ENCODE results near the gene CSPG4. TPM values are rescaled to one million over a fixed set of nuclear protein-coding genes. Genes with fewer than 3 reads are reported as not detected.
"Not testable (repeated sequence)": the region's sequence is repeated elsewhere in the genome, so short reads cannot be mapped to it uniquely, and the experiment has no call there.

The CSPG4 gene
- total and polyA plus RNA-seq, 2 donors = 30.6 to 63.8 TPM

DNA sequence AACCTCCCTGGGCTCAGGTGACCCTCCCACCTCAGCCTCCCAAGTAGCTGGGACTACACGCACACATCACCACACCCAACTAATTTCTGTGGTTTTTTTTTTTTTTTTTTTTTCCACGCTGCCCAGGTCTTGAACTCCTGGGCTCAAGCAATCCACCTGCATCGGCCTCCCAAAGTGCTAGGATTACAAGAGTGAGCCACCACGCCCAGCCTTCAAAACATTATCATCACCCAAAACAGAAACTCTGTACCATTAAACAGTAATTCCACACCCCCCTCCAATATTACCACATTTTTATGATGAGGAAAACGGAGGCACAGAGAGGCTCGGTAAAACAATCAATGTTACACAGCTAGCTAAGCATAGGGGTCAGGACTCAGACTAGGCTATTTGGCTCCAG lies 76.6 kb downstream of the CSPG4 start:
- no peak overlapping the region for H3K27ac ChIP-seq (ENCODE audit: low read depth)
- no peaks in the 10 kb centered on the region for H3K36me3 ChIP-seq (ENCODE audit: insufficient read depth)
- H3K4me3 ChIP-seq (ENCODE audit: low read depth, low read length) = no peak overlapping the region
- DNase-seq (ENCODE audit: extremely low spot score) = no peak
- 88% methylated on average over 6 of the region's 6 CpGs for WGBS
- H3K4me1 ChIP-seq (ENCODE audit: insufficient read depth) = no peaks in the 10 kb centered on the region

DNA sequence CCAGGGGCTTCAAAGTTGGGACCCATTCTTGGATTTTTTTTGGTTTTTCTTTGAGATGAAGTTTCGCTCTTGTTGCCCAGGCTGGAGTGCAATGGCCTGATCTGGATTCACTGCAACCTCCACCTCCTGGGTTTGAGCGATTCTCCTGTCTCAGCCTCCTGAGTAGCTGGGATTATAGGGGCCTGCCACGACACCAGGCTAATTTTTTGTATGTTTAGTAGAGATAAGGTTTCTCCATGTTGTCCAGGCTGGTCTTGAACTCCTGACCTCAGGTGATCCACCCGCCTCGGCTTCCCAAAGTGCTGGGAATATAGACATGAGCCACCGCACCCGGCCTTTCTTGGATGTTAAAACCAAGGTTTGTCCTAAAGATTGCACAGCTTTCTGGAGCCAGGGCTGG lies 78.7 kb downstream of the CSPG4 start:
- not testable (repeated sequence) for H3K4me1 ChIP-seq (ENCODE audit: insufficient read depth); H3K36me3 ChIP-seq (ENCODE audit: insufficient read depth); H3K4me3 ChIP-seq (ENCODE audit: low read depth, low read length); H3K27ac ChIP-seq (ENCODE audit: low read depth); DNase-seq (ENCODE audit: extremely low spot score)
- 87% methylated on average over 7 of the region's 7 CpGs for WGBS

DNA sequence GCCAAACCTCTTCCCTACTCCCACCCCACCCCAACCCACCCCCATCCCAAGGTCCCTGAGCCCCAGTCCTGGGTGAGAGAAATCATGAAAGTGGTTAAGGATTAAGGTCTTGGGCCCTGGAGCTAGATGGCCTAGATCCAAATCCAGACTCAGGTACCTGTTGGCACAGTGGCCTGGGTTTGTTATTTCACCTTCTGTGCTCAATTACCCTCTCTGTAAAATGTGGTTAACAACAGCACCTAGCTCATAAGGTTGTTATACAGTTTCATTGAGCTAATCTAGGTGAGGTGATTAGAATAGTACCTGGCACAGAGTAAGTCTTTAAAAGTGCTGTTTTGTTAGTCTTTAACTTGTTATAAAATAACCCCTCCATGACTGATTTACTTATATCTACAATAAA lies 80.7 kb downstream of the CSPG4 start:
- H3K27ac ChIP-seq (ENCODE audit: low read depth) = no peak overlapping the region
- DNase-seq (ENCODE audit: extremely low spot score) = no peak
- H3K36me3 ChIP-seq (ENCODE audit: insufficient read depth) = no peaks in the 10 kb centered on the region
- no peak overlapping the region for H3K4me3 ChIP-seq (ENCODE audit: low read depth, low read length)
- H3K4me1 ChIP-seq (ENCODE audit: insufficient read depth) = no peaks in the 10 kb centered on the region

DNA sequence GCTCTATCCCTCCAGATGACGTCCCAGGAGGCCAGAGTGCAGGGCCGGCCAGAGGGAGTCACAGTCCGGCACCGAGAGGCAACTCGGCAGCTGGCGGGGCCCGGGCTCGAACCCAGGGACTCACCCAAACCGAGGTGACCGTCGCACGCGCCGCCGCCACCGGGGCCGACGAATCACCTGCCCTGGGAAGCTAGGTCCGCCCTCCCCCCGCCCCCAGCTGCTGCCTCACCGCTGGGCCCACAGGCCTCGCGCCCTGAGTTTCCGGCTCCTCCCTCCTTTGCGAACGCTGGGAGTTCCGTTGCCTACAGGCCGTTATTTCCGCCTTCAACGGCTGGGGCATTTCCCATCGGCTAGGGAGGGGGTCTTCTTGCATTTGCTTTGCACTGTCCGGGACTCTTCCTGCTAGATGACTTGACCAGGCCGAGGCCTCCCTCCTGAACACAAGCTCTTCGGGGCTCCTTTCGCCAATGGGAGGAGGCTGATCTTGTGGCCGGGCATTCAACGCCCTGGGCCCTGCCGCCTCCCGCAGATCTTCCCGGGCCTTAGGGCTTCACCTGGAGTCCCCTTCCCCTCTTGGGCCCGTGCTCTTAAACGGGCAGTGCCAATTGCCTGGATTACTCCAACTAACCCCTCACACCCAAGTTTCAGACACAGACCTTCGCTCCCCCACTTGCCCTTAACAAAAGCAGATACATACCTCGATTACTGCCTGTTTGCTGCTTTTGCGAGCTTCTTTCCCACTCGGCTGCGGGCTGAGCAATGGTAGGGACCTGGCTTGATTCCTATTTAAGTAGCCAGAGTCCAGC lies 86.9 kb downstream of the CSPG4 start, which contains the start of gene SNUPN:
Gene SNUPN, minus strand, starts transcription at position 184 of the 806 bp plus-strand sequence. CDS start 4,674 bp downstream, outside the sequence.
- no peaks in the 10 kb centered on the region for H3K4me1 ChIP-seq (ENCODE audit: insufficient read depth)
- H3K36me3 ChIP-seq (ENCODE audit: insufficient read depth) = no peaks in the 10 kb centered on the region
- under 1% methylated on average over 47 of the region's 47 CpGs for WGBS
- DNase-seq (ENCODE audit: extremely low spot score) = peak; percentile 89
- H3K4me3 ChIP-seq (ENCODE audit: low read depth, low read length) = peak within 1 kb of the TSS; percentile 69
- H3K27ac ChIP-seq (ENCODE audit: low read depth) = peak within 1 kb of the TSS; percentile 95

Other genes with a start within 250 kb of the CSPG4 start
- gene PTPN9, start 133.5 kb downstream of the CSPG4 start, total RNA-seq = 26.6 TPM
- gene PTPN9, start 133.5 kb downstream of the CSPG4 start, polyA plus RNA-seq = 22.6 TPM
- gene SNUPN, start 87.1 kb downstream of the CSPG4 start, total RNA-seq = 25.1 TPM
- 23.6 TPM for gene SNUPN, start 87.1 kb downstream of the CSPG4 start, polyA plus RNA-seq
- 30.1 TPM for gene IMP3, start 72.6 kb downstream of the CSPG4 start, total RNA-seq
- 62.5 TPM for gene IMP3, start 72.6 kb downstream of the CSPG4 start, polyA plus RNA-seq
- gene SNX33, start 64.9 kb downstream of the CSPG4 start, total RNA-seq = 11.1 TPM
- gene SNX33, start 64.9 kb downstream of the CSPG4 start, polyA plus RNA-seq = 25.8 TPM
- 101 TPM for gene UBE2Q2, start 130.6 kb upstream of the CSPG4 start, total RNA-seq
- 46.7 TPM for gene UBE2Q2, start 130.6 kb upstream of the CSPG4 start, polyA plus RNA-seq
- 25.0 TPM for gene FBXO22, start 191.0 kb upstream of the CSPG4 start, total RNA-seq
- gene FBXO22, start 191.0 kb upstream of the CSPG4 start, polyA plus RNA-seq = 16.9 TPM